GM06990 (cell line): ENCODE data around the gene ETV4.

Experiments
- DNase-seq: peaks from one replicate; pipeline ENCODE4 v3.0.0-alpha.2; 2011; ENCODE audit not compliant: insufficient read length; ENCODE audit errors: extremely low read depth
- H3K27me3 ChIP-seq: replicated peaks from 2 replicates; pipeline ENCODE4 v1.6.0; 2011; ENCODE audit warnings: low read length; ENCODE audit not compliant: control insufficient read depth, insufficient read depth
- H3K36me3 ChIP-seq: 2 replicates; pipeline ENCODE4 v1.5.1; 2011; ENCODE audit warnings: low read length; ENCODE audit not compliant: control insufficient read depth, insufficient read depth
- H3K4me3 ChIP-seq: replicated peaks from 2 replicates; pipeline ENCODE4 v1.5.1; 2011; ENCODE audit warnings: low read depth, mild to moderate bottlenecking, control low read depth, low read length
- TF ChIP-seq, protein P1 (sequence below): IDR thresholded peaks from 2 replicates; pipeline ENCODE4 v1.5.1; 2011; ENCODE audit warnings: low read length, control low read depth, mild to moderate bottlenecking, inconsistent platforms; ENCODE audit not compliant: insufficient read depth, poor library complexity, severe bottlenecking

Gene ETV4

GRCh38 chr17:43531955-43532354, 14.2 kb downstream of the ETV4 start:
- Histone ChIP-seq H3K36me3 (peaks cover 12% of the 10 kb centered on the region), H3K27me3 (no peaks in the 10 kb centered on the region), H3K4me3 (no peak overlapping the region)
- DNase-seq = no peak
- TF ChIP-seq, protein P1, sequence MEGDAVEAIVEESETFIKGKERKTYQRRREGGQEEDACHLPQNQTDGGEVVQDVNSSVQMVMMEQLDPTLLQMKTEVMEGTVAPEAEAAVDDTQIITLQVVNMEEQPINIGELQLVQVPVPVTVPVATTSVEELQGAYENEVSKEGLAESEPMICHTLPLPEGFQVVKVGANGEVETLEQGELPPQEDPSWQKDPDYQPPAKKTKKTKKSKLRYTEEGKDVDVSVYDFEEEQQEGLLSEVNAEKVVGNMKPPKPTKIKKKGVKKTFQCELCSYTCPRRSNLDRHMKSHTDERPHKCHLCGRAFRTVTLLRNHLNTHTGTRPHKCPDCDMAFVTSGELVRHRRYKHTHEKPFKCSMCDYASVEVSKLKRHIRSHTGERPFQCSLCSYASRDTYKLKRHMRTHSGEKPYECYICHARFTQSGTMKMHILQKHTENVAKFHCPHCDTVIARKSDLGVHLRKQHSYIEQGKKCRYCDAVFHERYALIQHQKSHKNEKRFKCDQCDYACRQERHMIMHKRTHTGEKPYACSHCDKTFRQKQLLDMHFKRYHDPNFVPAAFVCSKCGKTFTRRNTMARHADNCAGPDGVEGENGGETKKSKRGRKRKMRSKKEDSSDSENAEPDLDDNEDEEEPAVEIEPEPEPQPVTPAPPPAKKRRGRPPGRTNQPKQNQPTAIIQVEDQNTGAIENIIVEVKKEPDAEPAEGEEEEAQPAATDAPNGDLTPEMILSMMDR = no peak

DNA sequence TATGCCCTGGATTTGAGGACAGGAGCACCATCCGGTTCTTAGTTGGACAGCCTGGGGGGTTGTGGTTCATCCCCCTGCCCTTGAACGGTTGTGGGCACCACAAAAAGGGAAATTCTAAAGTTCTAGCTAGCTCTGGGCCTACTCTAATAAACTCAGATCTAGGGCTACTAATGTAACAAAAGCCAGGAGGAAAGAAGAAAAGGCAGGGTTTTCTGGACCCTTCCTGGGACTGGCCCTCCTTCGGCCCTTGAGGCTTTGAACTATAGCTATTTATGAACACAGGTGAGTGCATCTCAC, 15.1 kb downstream of the ETV4 start:
- peaks cover 16% of the 10 kb centered on the region for H3K36me3 ChIP-seq
- DNase-seq = no peak
- H3K27me3 ChIP-seq = no peaks in the 10 kb centered on the region
- no peak overlapping the region for H3K4me3 ChIP-seq
- TF ChIP-seq, protein P1 = no peak

DNA sequence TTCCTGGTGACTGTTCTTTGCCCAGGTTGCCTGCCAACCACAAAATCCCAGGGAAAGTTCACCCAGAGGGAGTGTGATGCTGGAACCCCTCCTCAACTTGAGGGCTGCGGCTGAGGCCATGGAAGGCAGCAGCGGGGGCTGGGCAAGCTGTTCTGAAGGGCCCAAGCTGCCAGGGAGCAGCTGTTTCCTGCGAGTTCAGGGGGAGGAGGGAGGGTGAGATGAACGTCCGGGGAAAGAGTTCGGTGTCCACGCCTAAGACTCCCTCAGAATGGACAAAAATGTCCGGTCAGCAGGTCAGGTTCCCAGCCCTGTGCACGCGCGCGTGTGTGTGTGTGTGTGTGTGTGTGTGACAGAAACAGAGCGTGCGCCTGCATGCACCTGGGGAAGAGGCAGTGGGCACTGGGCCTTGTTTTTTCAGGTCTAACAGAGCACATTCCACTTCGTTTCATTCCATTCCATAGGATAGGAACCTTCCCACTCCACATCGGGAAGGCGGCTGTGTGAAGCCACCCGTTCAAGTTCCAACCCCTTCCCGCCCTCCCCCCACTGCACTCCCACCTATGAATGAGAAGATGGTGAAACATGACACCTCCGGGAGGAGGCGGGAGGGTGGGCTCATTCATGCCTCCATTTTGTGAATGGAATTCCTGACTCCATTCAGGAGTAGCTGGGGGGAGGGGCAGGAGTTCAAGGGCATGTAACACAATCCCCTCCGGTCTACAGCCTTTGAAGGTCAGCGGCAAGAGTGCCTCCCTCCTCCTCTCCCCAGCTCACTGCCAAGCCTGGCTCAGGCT, 15.7 kb downstream of the ETV4 start:
- peaks cover 17% of the 10 kb centered on the region for H3K36me3 ChIP-seq
- TF ChIP-seq, protein P1 = no peak
- no peak for DNase-seq
- no peak overlapping the region for H3K4me3 ChIP-seq
- no peaks in the 10 kb centered on the region for H3K27me3 ChIP-seq

- no peaks in the 10 kb centered on the region for H3K27me3 ChIP-seq
- no peak overlapping the region for H3K4me3 ChIP-seq
- DNase-seq = no peak
- TF ChIP-seq, protein P1 = no peak
- peaks cover 17% of the 10 kb centered on the region for H3K36me3 ChIP-seq
Observed at GRCh38 chr17:43529947-43530287, 16.2 kb downstream of the ETV4 start.

GRCh38 chr17:43528988-43529814, 16.9 kb downstream of the ETV4 start:
- H3K27me3 ChIP-seq = no peaks in the 10 kb centered on the region
- no peak for DNase-seq
- peaks cover 23% of the 10 kb centered on the region for H3K36me3 ChIP-seq
- no peak overlapping the region for H3K4me3 ChIP-seq
- TF ChIP-seq, protein P1 = no peak
